ENCODE measurements around the gene PARM1.

The PARM1 gene

DNA sequence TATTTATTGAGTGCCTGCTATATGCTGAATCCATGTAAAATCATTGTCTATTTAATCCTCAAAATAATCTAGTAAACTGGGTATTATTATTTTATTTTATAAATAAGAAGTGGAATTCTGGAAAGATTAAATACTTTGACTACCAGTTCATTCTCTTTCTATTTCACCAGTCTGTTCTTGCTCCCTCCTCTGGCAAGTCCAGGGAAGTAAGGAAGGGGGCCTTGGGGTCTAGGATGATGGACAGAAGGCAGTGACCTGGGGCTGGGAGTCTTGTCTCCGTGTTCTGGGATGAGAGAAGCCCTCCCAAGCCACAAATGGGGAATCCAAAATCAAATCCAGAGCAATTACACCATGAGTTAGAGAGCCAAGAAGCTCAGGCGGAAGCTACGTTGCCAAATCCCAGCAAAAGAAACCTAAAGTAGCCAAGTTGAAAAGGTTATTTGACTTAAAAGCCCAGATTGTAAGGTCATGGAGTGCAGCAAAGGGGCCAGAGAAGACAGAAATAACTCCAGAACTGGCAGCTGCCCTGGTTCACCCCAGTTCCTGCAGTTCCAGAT, 28.3 kb upstream of the PARM1 start:
- TF ChIP-seq CTCF (IDR thresholded peaks at IDR 0.05; ENCODE audit: insufficient read depth, low read length) = no peak
- no peak for TF ChIP-seq GABPA (IDR thresholded peaks at IDR 0.05; ENCODE audit: low read depth)
- no peak for TF ChIP-seq POLR2AphosphoS5 (IDR thresholded peaks at IDR 0.05; ENCODE audit: low read depth)
- no peak for TF ChIP-seq SPI1 (IDR thresholded peaks at IDR 0.05; ENCODE audit: borderline replicate concordance, low read depth)
- TF ChIP-seq, protein P1, sequence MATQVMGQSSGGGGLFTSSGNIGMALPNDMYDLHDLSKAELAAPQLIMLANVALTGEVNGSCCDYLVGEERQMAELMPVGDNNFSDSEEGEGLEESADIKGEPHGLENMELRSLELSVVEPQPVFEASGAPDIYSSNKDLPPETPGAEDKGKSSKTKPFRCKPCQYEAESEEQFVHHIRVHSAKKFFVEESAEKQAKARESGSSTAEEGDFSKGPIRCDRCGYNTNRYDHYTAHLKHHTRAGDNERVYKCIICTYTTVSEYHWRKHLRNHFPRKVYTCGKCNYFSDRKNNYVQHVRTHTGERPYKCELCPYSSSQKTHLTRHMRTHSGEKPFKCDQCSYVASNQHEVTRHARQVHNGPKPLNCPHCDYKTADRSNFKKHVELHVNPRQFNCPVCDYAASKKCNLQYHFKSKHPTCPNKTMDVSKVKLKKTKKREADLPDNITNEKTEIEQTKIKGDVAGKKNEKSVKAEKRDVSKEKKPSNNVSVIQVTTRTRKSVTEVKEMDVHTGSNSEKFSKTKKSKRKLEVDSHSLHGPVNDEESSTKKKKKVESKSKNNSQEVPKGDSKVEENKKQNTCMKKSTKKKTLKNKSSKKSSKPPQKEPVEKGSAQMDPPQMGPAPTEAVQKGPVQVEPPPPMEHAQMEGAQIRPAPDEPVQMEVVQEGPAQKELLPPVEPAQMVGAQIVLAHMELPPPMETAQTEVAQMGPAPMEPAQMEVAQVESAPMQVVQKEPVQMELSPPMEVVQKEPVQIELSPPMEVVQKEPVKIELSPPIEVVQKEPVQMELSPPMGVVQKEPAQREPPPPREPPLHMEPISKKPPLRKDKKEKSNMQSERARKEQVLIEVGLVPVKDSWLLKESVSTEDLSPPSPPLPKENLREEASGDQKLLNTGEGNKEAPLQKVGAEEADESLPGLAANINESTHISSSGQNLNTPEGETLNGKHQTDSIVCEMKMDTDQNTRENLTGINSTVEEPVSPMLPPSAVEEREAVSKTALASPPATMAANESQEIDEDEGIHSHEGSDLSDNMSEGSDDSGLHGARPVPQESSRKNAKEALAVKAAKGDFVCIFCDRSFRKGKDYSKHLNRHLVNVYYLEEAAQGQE (IDR thresholded peaks at IDR 0.05; ENCODE audit: insufficient replicate concordance, low read depth) = no peak

GRCh38 chr4:74906771-74907170, 26.1 kb upstream of the PARM1 start:
- H3K27ac ChIP-seq (replicated peaks) = no peak overlapping the region
- no peaks in the 10 kb centered on the region for H3K27me3 ChIP-seq (ENCODE audit: insufficient read depth, poor library complexity, severe bottlenecking)
- DNase-seq (ENCODE audit: low read depth in 1 of 2, low spot score in 1 of 2) = no peak
- no peak overlapping the region for H3K4me3 ChIP-seq (replicated peaks; ENCODE audit: insufficient read depth, low read length)
- TF ChIP-seq POLR2AphosphoS5 (IDR thresholded peaks at IDR 0.05; ENCODE audit: low read depth) = no peak
- TF ChIP-seq, protein P1 (IDR thresholded peaks at IDR 0.05; ENCODE audit: insufficient replicate concordance, low read depth) = no peak

More for the DNA sequence above, 28.3 kb upstream of the PARM1 start:
- no peak overlapping the region for H3K4me3 ChIP-seq (replicated peaks; ENCODE audit: insufficient read depth, low read length)
- H3K27ac ChIP-seq (replicated peaks) = no peak overlapping the region
- no peaks in the 10 kb centered on the region for H3K27me3 ChIP-seq (ENCODE audit: insufficient read depth, poor library complexity, severe bottlenecking)
- no peak for DNase-seq (ENCODE audit: low read depth in 1 of 2, low spot score in 1 of 2)

DNA sequence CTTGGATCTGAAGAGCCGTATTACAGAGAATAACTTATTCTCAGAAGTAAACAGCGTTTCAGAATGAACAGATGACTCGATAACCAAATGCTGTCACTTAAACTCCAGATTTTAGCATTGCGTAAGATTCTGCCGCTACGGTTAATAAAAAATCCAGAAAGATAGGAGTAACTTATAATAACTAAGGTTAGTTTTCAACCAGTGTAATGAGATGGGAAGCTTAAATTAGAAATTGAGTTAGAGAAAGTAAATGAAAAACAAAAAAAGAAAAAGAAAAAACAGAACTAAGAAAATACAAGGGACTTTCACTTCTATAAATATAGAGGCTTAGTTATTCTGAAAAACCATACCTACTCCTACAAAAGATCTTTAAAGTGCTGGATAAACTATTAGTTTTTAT, 13.1 kb upstream of the PARM1 start:
- peaks cover 4% of the 10 kb centered on the region for H3K27me3 ChIP-seq (ENCODE audit: insufficient read depth, poor library complexity, severe bottlenecking)
- no peak overlapping the region for H3K27ac ChIP-seq (replicated peaks)
- TF ChIP-seq CTCF (IDR thresholded peaks at IDR 0.05; ENCODE audit: insufficient read depth, low read length) (no peak), GABPA (IDR thresholded peaks at IDR 0.05; ENCODE audit: low read depth) (no peak), SPI1 (IDR thresholded peaks at IDR 0.05; ENCODE audit: borderline replicate concordance, low read depth) (no peak), POLR2AphosphoS5 (IDR thresholded peaks at IDR 0.05; ENCODE audit: low read depth) (no peak)
- TF ChIP-seq, protein P1 (IDR thresholded peaks at IDR 0.05; ENCODE audit: insufficient replicate concordance, low read depth) = no peak
- DNase-seq (ENCODE audit: low read depth in 1 of 2, low spot score in 1 of 2) = no peak
- no peak overlapping the region for H3K4me3 ChIP-seq (replicated peaks; ENCODE audit: insufficient read depth, low read length)
